Naive B cell (primary cell): Measurements from ENCODE around the gene ALCAM. TPM values are rescaled to one million over a fixed set of nuclear protein-coding genes. Genes with fewer than 3 reads are reported as not detected.

Source experiments
- ATAC-seq, 2 donors: fragments of 150-1000 bp; cut with Tn5 transposase; 2 replicates each; pipeline ENCODE4 v1.10.0; 2021; ENCODE audit warnings: low read depth in 2 of 2, mild to moderate bottlenecking in 2 of 2, moderate library complexity in 2 of 2
- DNase-seq: peaks from one replicate; pipeline ENCODE4 v3.0.0; 2022
- H3K27ac Mint-ChIP-seq, 6 donors: one replicate each; pipeline ENCODE4 v1.8.0; 2020 to 2022; ENCODE audit warnings: mild to moderate bottlenecking in 6 of 6, mixed read lengths in 6 of 6, moderate library complexity in 5 of 6, inconsistent platforms in 2 of 6
- H3K27me3 Mint-ChIP-seq, 3 donors: one replicate each; pipeline ENCODE4 v1.8.0; 2021 to 2022; ENCODE audit warnings: mixed read lengths in 3 of 3, mild to moderate bottlenecking in 1 of 3
- H3K36me3 Mint-ChIP-seq, 2 donors: one replicate each; pipeline ENCODE4 v1.8.0; 2020 to 2022; ENCODE audit warnings: mixed read lengths in 2 of 2, inconsistent platforms in 1 of 2, mild to moderate bottlenecking in 1 of 2
- H3K4me1 Mint-ChIP-seq, 3 donors: one replicate each; pipeline ENCODE4 v1.8.0; 2020 to 2022; ENCODE audit warnings: mixed read lengths in 3 of 3, inconsistent platforms in 1 of 3, mild to moderate bottlenecking in 1 of 3, moderate library complexity in 1 of 3
- H3K4me3 Mint-ChIP-seq, 8 donors: one replicate each; pipeline ENCODE4 v1.8.0; 2020 to 2022; ENCODE audit warnings: mild to moderate bottlenecking in 8 of 8, mixed read lengths in 8 of 8, moderate library complexity in 8 of 8, inconsistent platforms in 2 of 8
- H3K9me3 Mint-ChIP-seq, 7 donors: one replicate each; pipeline ENCODE4 v1.8.0; 2020 to 2022; ENCODE audit warnings: mixed read lengths in 7 of 7, mild to moderate bottlenecking in 5 of 7, inconsistent platforms in 2 of 7, moderate library complexity in 1 of 7
- polyA plus RNA-seq, 6 donors: library from polyadenylated mRNA; unstranded; fragments of 300-500 nt; fragmentation: Illumina TruSeq; gene quantifications; one replicate each; pipeline ENCODE4 v1.2.3, GENCODE V29; 2021; ENCODE audit warnings: low read depth in 6 of 6

Gene ALCAM
- polyA plus RNA-seq, 6 donors from 2014 or later, result 14.1 to 22.5 (median 18.1) TPM

DNA sequence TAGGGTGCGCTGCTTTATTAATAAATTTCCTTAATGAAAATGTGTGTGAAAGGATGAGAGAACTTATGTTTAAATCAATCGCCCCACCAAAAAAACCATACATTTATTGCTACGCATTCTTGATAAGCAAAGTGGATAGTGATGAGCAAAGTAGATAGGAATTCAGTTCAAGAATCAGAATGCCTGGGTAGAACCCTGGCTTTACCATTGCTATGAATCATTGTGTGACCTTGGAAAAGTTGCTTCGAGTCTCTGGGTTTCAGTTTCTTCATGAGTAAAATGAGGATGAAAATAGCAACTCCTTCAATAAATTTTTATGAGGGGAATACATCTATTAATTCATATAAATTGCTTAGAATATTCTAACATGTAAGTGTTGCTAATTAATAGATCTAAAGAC is 2.6 kb upstream of the ALCAM start:
- H3K27me3 Mint-ChIP-seq, result peaks cover 8 to 23% (median 15%) of the 10 kb centered on the region in 3 donors
- no peak for ATAC-seq
- no peaks in the 10 kb centered on the region for H3K9me3 Mint-ChIP-seq
- H3K27ac Mint-ChIP-seq, result no peak overlapping the region
- no peak for DNase-seq
- peaks cover 22 to 36% (median 23%) of the 10 kb centered on the region in 3 donors for H3K4me1 Mint-ChIP-seq
- H3K36me3 Mint-ChIP-seq, result no peaks in the 10 kb centered on the region
- H3K4me3 Mint-ChIP-seq, result no peak overlapping the region

DNA sequence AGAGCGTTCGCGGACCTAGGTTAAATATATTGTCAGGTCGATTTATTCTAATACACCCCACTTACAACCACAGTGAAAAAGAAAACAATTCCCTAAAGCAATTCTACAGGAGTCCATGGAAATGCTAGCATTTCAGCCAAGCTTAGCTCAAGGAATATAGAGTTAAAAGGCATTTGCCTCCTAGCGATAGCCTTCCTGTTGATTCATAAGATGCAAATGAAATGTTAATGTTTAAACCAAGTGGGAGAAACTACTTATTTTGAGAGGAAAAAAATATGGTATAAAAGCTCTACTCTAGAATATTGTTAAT is 1.7 kb upstream of the ALCAM start:
- Mint-ChIP-seq H3K27me3 (peaks cover 8 to 20% (median 15%) of the 10 kb centered on the region in 3 donors), H3K4me3 (peak overlapping the region in 7 of 8 donors; percentile 34 to 100 (median 97)), H3K27ac (peak overlapping the region in 3 of 6 donors; percentile 11 to 29 (median 16)), H3K36me3 (no peaks in the 10 kb centered on the region), H3K4me1 (peaks cover 25 to 44% (median 27%) of the 10 kb centered on the region in 3 donors), H3K9me3 (no peaks in the 10 kb centered on the region)
- ATAC-seq (no peak), DNase-seq (no peak)

DNA sequence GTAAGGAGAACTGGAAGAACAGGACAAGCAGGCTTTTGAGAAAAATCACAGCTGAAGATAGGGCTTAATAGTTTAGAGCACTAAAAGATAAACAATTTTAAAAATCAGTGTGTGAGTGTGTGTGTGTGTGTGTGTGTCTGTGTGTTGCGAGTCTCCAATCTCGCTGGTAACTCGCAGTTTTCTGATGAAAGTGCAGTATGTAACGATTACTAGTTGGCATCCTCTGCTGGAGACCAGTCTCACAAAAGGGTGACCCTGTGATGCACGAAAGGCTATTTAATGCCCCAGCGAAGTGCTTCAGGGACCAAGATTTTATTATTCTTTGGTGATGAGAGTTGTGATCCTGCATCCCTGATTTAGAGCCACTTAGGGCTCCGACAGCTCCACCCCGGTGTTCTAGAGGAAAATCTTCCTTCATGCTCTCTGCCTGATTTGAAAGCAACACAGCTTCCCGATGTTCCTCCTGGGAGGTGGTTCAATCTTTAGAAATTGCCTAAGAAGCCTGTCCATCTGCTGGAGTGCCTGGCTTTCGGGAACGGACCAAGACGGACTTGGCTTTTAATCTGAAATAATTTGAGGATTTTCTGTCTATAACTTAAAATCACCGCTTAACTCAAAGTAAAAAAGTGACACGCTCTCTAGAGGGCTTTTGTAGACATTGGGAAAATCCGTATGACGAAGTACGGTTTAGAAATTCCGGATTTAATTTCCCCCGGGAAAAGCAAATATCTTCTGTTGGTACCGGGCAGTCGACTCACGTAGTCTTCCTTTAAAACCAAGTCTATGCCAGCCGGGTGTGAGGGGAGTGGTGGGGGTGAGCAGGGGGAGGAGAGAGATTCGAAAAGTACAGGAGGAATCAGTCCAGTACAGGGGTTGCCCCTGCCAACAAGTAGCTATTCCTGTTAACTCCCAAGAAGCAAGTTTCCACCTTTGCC is 1.1 kb upstream of the ALCAM start:
- peak overlapping the region; percentile 93 to 100 (median 97) for H3K4me3 Mint-ChIP-seq
- H3K4me1 Mint-ChIP-seq, result peaks cover 25 to 45% (median 27%) of the 10 kb centered on the region in 3 donors
- peaks cover 8 to 20% (median 15%) of the 10 kb centered on the region in 3 donors for H3K27me3 Mint-ChIP-seq
- H3K27ac Mint-ChIP-seq, result peak overlapping the region; percentile 44 to 100 (median 96)
- no peak for DNase-seq
- H3K36me3 Mint-ChIP-seq, result no peaks in the 10 kb centered on the region
- no peak for ATAC-seq
- H3K9me3 Mint-ChIP-seq, result no peaks in the 10 kb centered on the region

DNA sequence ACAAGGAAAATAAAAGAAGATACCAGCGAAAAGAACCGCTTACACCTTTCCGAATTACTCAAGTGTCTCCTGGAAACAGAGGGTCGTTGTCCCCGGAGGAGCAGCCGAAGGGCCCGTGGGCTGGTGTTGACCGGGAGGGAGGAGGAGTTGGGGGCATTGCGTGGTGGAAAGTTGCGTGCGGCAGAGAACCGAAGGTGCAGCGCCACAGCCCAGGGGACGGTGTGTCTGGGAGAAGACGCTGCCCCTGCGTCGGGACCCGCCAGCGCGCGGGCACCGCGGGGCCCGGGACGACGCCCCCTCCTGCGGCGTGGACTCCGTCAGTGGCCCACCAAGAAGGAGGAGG is 325 bp downstream of the ALCAM start:
- Mint-ChIP-seq H3K27me3 (peaks cover 8 to 13% (median 8%) of the 10 kb centered on the region in 3 donors), H3K9me3 (no peaks in the 10 kb centered on the region), H3K27ac (peak overlapping the region; percentile 77 to 100 (median 96)), H3K36me3 (no peaks in the 10 kb centered on the region), H3K4me1 (peaks cover 25 to 45% (median 30%) of the 10 kb centered on the region in 3 donors), H3K4me3 (peak overlapping the region; percentile 93 to 100 (median 97))
- no peak for ATAC-seq
- peak; percentile 41 for DNase-seq

DNA sequence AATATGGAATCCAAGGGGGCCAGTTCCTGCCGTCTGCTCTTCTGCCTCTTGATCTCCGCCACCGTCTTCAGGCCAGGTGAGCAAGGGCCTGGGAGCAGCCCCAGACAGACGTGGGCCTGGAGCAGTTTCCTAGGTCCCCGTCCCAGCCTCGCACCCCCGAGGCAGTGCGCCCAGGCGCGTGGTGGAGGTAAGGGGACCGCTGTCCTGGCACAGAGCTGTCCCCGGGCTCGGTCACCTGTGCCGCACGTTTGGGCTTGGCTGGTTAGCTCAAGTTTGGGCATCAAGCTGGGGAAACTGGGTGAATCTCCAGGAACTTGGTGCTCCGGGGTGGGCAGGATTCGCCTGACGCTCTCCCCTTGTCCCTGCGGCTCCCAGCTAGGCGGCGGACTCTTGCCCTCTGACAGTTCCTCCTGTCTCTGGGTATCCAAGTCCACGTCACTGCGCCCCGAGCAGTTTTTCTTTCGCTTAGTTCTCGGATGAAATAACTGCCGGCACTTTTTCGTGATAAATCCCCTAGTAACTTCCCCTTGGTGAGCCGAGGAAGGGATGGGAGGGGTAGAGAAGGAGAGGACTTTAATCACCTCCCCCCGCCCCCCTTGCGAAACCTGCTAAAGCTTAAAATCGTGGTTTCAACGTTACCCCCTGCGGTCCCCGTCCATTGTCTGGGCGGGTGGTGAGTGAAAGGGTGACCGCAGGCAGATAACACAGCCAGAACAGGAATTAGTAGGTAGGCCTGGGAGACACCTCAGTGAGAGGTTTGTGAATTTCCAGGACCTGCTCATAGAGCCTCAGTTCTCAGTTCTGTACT is 901 bp downstream of the ALCAM start:
- Mint-ChIP-seq H3K4me1 (peaks cover 25 to 45% (median 30%) of the 10 kb centered on the region in 3 donors), H3K4me3 (peak overlapping the region; percentile 93 to 100 (median 97)), H3K9me3 (no peaks in the 10 kb centered on the region), H3K36me3 (no peaks in the 10 kb centered on the region), H3K27me3 (peaks cover 8 to 13% (median 8%) of the 10 kb centered on the region in 3 donors), H3K27ac (peak overlapping the region; percentile 99 to 100 (median 100))
- ATAC-seq, result peak; percentile 37 to 38
- DNase-seq, result peak; percentile 76

DNA sequence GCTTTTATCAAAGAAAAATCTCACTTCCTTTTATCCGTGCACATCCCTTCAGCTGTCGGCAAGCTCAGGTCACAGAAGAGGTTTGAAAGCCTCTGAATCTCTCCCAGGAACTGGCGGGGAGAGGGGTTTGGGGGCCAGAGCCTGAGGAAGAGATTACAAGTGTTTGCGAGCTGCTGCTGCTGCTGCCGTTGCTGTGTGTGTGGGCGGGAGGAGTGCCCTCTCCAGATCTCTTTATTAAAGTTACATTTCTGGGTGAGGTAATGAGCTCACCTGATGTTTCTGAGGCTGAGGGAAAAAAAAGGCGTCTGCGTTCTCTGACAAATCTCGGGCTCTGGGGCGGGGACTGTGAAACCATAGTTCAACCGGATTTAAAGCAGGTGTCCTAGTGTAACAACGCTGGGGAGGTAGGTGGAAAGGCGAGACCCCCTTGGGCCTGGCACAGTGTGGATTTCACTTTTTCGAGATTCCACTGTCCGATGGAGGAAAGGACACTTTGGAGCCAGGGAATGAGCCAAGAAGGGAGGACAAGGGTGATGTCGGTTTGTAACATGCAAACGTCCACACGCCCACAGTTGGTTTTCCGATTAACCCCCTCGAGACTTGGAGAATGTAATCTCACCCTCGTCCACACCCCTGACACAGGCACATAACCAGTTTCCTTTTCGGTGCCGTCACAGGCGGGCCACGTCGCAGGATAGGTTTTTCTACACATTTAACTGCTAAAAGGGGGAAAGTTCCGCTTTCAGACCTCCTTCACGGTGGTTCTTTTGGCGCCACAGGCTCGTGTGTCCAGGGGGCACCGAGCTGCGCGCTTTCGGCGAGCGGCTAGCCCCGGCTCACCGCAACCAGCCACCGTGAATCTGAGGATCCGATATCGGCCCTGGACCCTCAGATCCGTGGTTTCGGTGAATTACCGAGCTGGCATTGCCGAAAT is 2.1 kb downstream of the ALCAM start:
- H3K4me3 Mint-ChIP-seq, result peak overlapping the region; percentile 93 to 100 (median 97)
- peaks cover 25 to 45% (median 30%) of the 10 kb centered on the region in 3 donors for H3K4me1 Mint-ChIP-seq
- H3K9me3 Mint-ChIP-seq, result no peaks in the 10 kb centered on the region
- DNase-seq (peak; percentile 83), ATAC-seq (peak; percentile 43 to 44)
- peak overlapping the region; percentile 99 to 100 (median 100) for H3K27ac Mint-ChIP-seq
- H3K27me3 Mint-ChIP-seq, result peaks cover 0 to 7% (median 0%) of the 10 kb centered on the region in 3 donors
- H3K36me3 Mint-ChIP-seq, result no peaks in the 10 kb centered on the region

DNA sequence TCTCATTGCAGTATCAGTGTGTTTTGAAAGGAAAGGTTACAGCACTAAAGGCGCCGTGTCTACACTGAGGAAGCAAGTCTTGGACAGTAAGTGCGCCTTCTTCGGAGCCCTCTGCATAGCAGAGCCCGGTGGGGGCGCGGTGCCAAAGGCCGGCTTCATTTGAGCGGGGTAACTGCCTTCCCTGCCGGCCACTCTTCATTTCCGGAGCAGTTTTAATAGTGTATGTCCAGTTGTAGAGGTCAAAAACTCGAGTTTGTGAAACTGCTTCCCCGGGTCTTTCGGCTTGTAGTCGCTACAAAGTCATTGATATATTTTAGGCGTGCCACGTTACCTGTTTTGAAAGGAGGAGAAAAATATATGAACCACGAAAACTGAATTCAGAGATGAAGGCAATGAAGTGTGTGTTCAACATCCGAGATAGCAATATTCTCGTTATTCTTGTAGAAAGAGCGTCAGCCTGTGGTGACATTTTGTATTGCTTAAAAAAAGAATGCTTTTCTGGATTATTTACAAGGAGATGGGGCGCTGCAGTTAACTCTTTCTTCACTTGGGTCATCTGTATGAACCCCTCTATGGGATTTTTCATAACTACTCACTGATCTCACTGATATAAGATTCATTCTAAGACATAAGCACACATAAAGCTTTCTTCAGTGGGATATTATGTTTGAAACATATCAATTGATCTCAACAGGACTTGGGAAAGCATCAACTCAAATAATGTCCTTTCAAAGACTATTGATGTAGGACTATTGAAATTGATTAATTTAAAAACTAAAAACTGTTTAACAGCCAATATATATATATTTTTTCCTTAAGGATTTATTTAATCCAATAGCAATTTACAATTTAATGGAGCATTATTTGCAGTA is 3.0 kb downstream of the ALCAM start:
- H3K36me3 Mint-ChIP-seq, result no peaks in the 10 kb centered on the region
- ATAC-seq, result peak; percentile 15 to 18
- no peaks in the 10 kb centered on the region for H3K9me3 Mint-ChIP-seq
- peaks cover 25 to 43% (median 29%) of the 10 kb centered on the region in 3 donors for H3K4me1 Mint-ChIP-seq
- H3K27ac Mint-ChIP-seq, result peak overlapping the region; percentile 99 to 100 (median 100)
- peak; percentile 65 for DNase-seq
- peaks cover 0 to 6% (median 0%) of the 10 kb centered on the region in 3 donors for H3K27me3 Mint-ChIP-seq
- H3K4me3 Mint-ChIP-seq, result peak overlapping the region; percentile 93 to 100 (median 97)

DNA sequence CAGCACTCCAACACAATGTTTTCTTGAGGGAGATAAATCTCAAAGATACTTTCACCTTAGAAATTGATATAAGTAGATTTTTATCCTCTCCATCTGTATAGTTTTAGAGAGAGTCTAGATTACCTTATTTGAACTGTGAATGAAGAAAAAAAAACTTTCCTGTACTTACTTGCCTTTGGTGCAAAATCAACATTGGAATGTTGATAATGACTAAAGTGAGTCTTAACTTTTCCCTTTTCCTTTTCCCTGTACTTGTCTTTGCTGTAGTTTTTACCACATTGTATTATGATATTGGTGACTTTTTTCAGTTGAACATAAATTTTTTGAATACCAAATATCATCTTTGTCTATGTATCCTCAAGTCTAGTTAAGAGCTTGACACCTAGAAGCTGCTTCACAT is 6.7 kb downstream of the ALCAM start:
- no peak for ATAC-seq
- Mint-ChIP-seq H3K27me3 (no peaks in the 10 kb centered on the region), H3K36me3 (no peaks in the 10 kb centered on the region), H3K9me3 (no peaks in the 10 kb centered on the region), H3K4me1 (peaks cover 7 to 21% (median 19%) of the 10 kb centered on the region in 3 donors), H3K27ac (peak overlapping the region in 1 of 6 donors; percentile 6), H3K4me3 (no peak overlapping the region)
- no peak for DNase-seq

DNA sequence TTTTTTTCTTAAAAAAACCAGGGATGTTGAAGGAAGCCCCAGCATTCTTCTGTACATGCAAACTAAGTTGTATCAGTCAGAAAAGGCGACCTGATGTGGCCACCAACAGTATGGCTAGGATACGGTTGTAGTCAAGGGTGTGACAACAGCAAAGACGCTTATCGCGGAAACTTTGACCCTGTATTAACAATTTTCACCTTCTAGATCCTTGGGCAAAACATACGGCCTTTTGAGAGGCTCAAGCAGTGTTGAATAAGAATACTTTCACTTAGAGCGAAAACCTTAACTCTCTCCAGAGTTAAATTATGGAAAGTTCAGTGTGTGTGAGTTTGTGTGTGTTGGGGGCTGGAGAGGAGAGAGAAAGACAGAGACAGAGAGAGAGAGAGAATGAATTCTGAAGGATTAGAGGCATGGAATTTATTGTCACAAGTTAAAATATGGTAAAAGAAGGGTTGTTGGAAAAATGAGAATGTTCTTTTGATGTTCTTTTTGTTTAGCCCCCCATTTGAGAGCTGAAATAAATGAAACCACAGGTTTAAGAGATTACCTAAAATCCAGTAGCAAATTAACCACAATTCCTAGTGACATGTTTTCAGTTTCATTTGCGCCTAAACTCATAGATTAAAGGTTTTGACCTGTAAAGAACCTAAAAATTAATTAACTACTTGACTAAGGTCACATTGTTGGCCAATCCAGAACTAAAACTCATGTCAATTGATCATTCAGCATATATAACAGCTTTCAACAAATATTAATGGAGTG is 9.2 kb downstream of the ALCAM start:
- peak overlapping the region in 1 of 6 donors; percentile 31 for H3K27ac Mint-ChIP-seq
- ATAC-seq (no peak), DNase-seq (no peak)
- peak overlapping the region in 1 of 8 donors; percentile 2 for H3K4me3 Mint-ChIP-seq
- H3K36me3 Mint-ChIP-seq, result no peaks in the 10 kb centered on the region
- H3K27me3 Mint-ChIP-seq, result no peaks in the 10 kb centered on the region
- no peaks in the 10 kb centered on the region for H3K9me3 Mint-ChIP-seq
- peaks cover 3 to 10% (median 6%) of the 10 kb centered on the region in 3 donors for H3K4me1 Mint-ChIP-seq

DNA sequence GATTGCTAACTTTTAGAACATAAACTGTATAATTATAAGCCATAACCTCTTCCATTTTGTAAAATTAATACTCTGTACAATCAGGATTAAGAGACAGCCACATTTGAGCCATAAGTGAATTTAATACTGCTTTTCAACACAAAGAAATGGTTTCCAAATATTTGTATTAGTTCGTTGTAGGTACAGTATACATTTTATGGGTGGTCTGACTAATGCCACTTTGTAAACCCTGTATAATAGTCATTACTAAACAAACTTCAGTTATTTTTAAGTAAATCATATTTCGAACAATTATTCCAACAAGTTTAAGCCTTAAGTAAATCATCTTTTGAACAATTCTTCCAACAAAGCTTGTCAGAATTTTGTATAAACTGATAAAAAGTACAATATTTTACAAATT is 11.0 kb downstream of the ALCAM start:
- Mint-ChIP-seq H3K4me1 (peaks cover 5 to 11% (median 10%) of the 10 kb centered on the region in 3 donors), H3K27me3 (no peaks in the 10 kb centered on the region), H3K36me3 (peaks cover 0 to 2% of the 10 kb centered on the region in 2 donors), H3K9me3 (peaks cover 0 to 3% (median 0%) of the 10 kb centered on the region in 7 donors), H3K27ac (no peak overlapping the region), H3K4me3 (no peak overlapping the region)
- DNase-seq, result no peak
- ATAC-seq, result no peak

DNA sequence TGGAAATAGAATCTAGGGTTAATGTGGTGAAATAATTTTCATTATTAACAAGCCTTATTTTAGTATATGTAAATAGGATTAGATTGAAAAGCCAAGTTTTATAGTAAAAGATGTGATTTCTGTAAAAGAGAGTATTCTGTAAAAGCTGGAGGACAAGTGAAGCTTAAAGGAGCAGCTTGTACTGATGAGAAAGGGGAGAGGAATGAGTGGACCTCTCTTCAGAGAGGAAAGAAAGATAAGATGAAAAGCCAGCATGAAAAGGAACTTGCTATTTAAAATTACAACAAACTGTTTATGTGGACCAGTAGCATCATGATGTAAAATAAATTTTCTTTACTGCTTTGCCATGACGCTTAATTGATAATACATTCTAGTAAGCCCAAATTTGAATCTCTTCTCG is 18.5 kb downstream of the ALCAM start:
- Mint-ChIP-seq H3K27ac (peak overlapping the region in 1 of 6 donors; percentile 60), H3K36me3 (peaks cover 0 to 8% of the 10 kb centered on the region in 2 donors), H3K9me3 (peaks cover 0 to 11% (median 4%) of the 10 kb centered on the region in 7 donors), H3K4me3 (peak overlapping the region in 1 of 8 donors; percentile 2), H3K27me3 (no peaks in the 10 kb centered on the region), H3K4me1 (peaks cover 31 to 34% (median 32%) of the 10 kb centered on the region in 3 donors)
- DNase-seq (no peak), ATAC-seq (no peak)
